H1 (cell line): Measurements from ENCODE around the gene TADA2B. TPM values are rescaled to one million over a fixed set of nuclear protein-coding genes. Genes with fewer than 3 reads are reported as not detected.

Source experiments
- CTCF ChIA-PET: fragments of 300-600 bp; sonication (Branson Sonifier 250); formaldehyde crosslinking; loops from one replicate; lab custom pipeline; 2021; ENCODE audit not compliant: partially characterized antibody; lab: Charles Lee
- POLR2A ChIA-PET: fragments of 300-600 bp; sonication (Branson Sonifier 250); formaldehyde crosslinking; loops from one replicate; lab custom pipeline; 2021; ENCODE audit warnings: inconsistent platforms; ENCODE audit not compliant: partially characterized antibody; lab: Charles Lee
- DNase-seq, 2 experiments: peaks; one replicate each; pipeline versions ENCODE4 v3.0.0 to v3.0.0-alpha.2; 2010 to 2022; ENCODE audit warnings: low spot score in 2 of 2, low read depth in 1 of 2, mixed read lengths in 1 of 2
- FAIRE-seq: peaks from 2 replicates; lab custom pipeline; 2011; peaks lifted over from hg19 to GRCh38; lab: Jason Lieb, UNC
- H2AFZ ChIP-seq: 2 replicates; pipeline ENCODE4 v1.8.1; 2012; ENCODE audit warnings: low read length, inconsistent platforms
- H2AK5ac ChIP-seq: 2 replicates; pipeline ENCODE4 v1.6.1; 2013; ENCODE audit warnings: low read depth, low read length
- H2BK120ac ChIP-seq: replicated peaks from 2 replicates; pipeline ENCODE3; 2013; ENCODE audit warnings: low read depth, low read length, inconsistent platforms
- H2BK12ac ChIP-seq: 2 replicates; pipeline ENCODE4 v1.6.1; 2013; ENCODE audit warnings: low read depth, low read length
- H2BK15ac ChIP-seq: 2 replicates; pipeline ENCODE4 v1.6.1; 2013; ENCODE audit warnings: low read length
- H2BK20ac ChIP-seq: 2 replicates; pipeline ENCODE4 v1.6.1; 2013; ENCODE audit warnings: low read length
- H2BK5ac ChIP-seq: 2 replicates; pipeline ENCODE4 v1.6.1; 2013; ENCODE audit warnings: low read depth, low read length
- H3K14ac ChIP-seq: 2 replicates; pipeline ENCODE4 v1.6.1; 2013; ENCODE audit warnings: inconsistent platforms; ENCODE audit not compliant: insufficient read length
- H3K18ac ChIP-seq: 2 replicates; pipeline ENCODE4 v1.6.1; 2013; ENCODE audit warnings: low read length; ENCODE audit errors: extremely low read depth
- H3K23ac ChIP-seq: 2 replicates; pipeline ENCODE4 v1.6.1; 2013; ENCODE audit warnings: inconsistent platforms; ENCODE audit not compliant: insufficient read length
- H3K23me2 ChIP-seq: 2 replicates; pipeline ENCODE4 v1.6.1; 2013; ENCODE audit warnings: low read depth, low read length
- H3K27ac ChIP-seq: 2 replicates; pipeline ENCODE4 v1.6.1; 2011; ENCODE audit warnings: low read depth, low read length, inconsistent platforms
- H3K27me3 ChIP-seq, 4 experiments: replicated peaks in 1 of 4; 1 replicate in 1 of 4; 2 replicates in 3 of 4; pipeline versions ENCODE4 v1.6.1 to v1.8.1; 2011 to 2013; ENCODE audit warnings: low read length in 3 of 4, mild to moderate bottlenecking in 3 of 4, inconsistent platforms in 2 of 4, mixed read lengths in 2 of 4, moderate library complexity in 1 of 4; ENCODE audit not compliant: control insufficient read depth in 3 of 4, insufficient read depth in 3 of 4; ENCODE audit errors: extremely low read depth in 1 of 4
- H3K36me3 ChIP-seq, 4 experiments: 2 replicates each; pipeline versions ENCODE4 v1.6.1 to v1.8.1; 2011 to 2013; ENCODE audit warnings: mild to moderate bottlenecking in 4 of 4, low read length in 3 of 4, moderate library complexity in 2 of 4, control low read depth in 1 of 4, inconsistent platforms in 1 of 4; ENCODE audit not compliant: insufficient read depth in 4 of 4, control insufficient read depth in 2 of 4
- H3K4ac ChIP-seq: replicated peaks from 2 replicates; pipeline ENCODE3; 2013; ENCODE audit warnings: low read length, low read depth, mixed read lengths, inconsistent platforms; ENCODE audit not compliant: insufficient read length
- H3K4me1 ChIP-seq, 4 experiments: replicated peaks in 1 of 4; 1 replicate in 1 of 4; 2 replicates in 3 of 4; pipeline versions ENCODE4 v1.6.1 to v1.8.1; 2011 to 2013; ENCODE audit warnings: low read length in 3 of 4, inconsistent platforms in 2 of 4, mixed read lengths in 1 of 4; ENCODE audit not compliant: insufficient read depth in 4 of 4, control insufficient read depth in 3 of 4
- H3K4me2 ChIP-seq, 2 experiments: 2 replicates each; pipeline versions ENCODE4 v1.6.1 to v1.8.1; 2011 to 2013; ENCODE audit warnings: low read depth in 2 of 2, low read length in 2 of 2, control low read depth in 1 of 2, inconsistent platforms in 1 of 2, mild to moderate bottlenecking in 1 of 2; ENCODE audit not compliant: insufficient read depth in 1 of 2
- H3K4me3 ChIP-seq, 4 experiments: fragments of 200-600, 300-600 bp in 1 of 4; sonication (generic), shearing (Covaris generic), sonication (Bioruptor Twin) in 1 of 4; 2 replicates each; pipeline versions ENCODE4 v1.5.1 to v1.8.1; 2011 to 2016; ENCODE audit warnings: low read length in 4 of 4, low read depth in 3 of 4, control low read depth in 2 of 4, inconsistent platforms in 2 of 4, mild to moderate bottlenecking in 2 of 4, mixed read lengths in 1 of 4, moderate library complexity in 1 of 4; ENCODE audit not compliant: insufficient read depth in 2 of 4; ENCODE audit errors: extremely low read depth in 1 of 4
- H3K56ac ChIP-seq: replicated peaks from 2 replicates; pipeline ENCODE3; 2013; ENCODE audit warnings: low read depth, mild to moderate bottlenecking, mixed read lengths, low read length, inconsistent platforms; ENCODE audit not compliant: insufficient read length
- H3K79me1 ChIP-seq: 2 replicates; pipeline ENCODE4 v1.6.1; 2013; ENCODE audit warnings: low read depth, low read length, control low read depth
- H3K79me2 ChIP-seq, 2 experiments: 2 replicates each; pipeline versions ENCODE4 v1.6.1 to v1.8.1; 2012 to 2013; ENCODE audit warnings: low read length in 2 of 2, mild to moderate bottlenecking in 2 of 2, inconsistent platforms in 1 of 2; ENCODE audit not compliant: insufficient read depth in 2 of 2, control insufficient read depth in 1 of 2
- H3K9ac ChIP-seq, 4 experiments: replicated peaks in 1 of 4; 1 replicate in 1 of 4; 2 replicates in 3 of 4; pipeline versions ENCODE4 v1.6.1 to v1.8.1; 2011 to 2013; ENCODE audit warnings: low read depth in 3 of 4, low read length in 3 of 4, control low read depth in 2 of 4, mild to moderate bottlenecking in 2 of 4, moderate library complexity in 2 of 4, inconsistent platforms in 1 of 4; ENCODE audit errors: extremely low read depth in 1 of 4
- H3K9me3 ChIP-seq, 2 experiments: 2 replicates each; pipeline versions ENCODE4 v1.6.1 to v1.8.1; 2012 to 2013; ENCODE audit warnings: mild to moderate bottlenecking in 2 of 2, moderate library complexity in 2 of 2, control low read depth in 1 of 2, inconsistent platforms in 1 of 2, low read depth in 1 of 2, low read length in 1 of 2, mixed read lengths in 1 of 2; ENCODE audit not compliant: insufficient read depth in 2 of 2
- H4K20me1 ChIP-seq, 2 experiments: replicated peaks in 1 of 2; 2 replicates each; pipeline versions ENCODE3 to v1.8.1; 2011 to 2013; ENCODE audit warnings: inconsistent platforms in 2 of 2, low read length in 2 of 2, mild to moderate bottlenecking in 1 of 2; ENCODE audit not compliant: insufficient read depth in 2 of 2, control insufficient read depth in 1 of 2
- H4K5ac ChIP-seq: 2 replicates; pipeline ENCODE4 v1.6.1; 2013; ENCODE audit warnings: low read length, low read depth, mixed read lengths, inconsistent platforms; ENCODE audit not compliant: insufficient read length
- H4K8ac ChIP-seq: 2 replicates; pipeline ENCODE4 v1.8.0; 2013; ENCODE audit warnings: mild to moderate bottlenecking, moderate library complexity, low read length, inconsistent platforms; ENCODE audit not compliant: insufficient read depth; ENCODE audit errors: extremely low read depth
- H4K91ac ChIP-seq: replicated peaks from 2 replicates; pipeline ENCODE3; 2013; ENCODE audit warnings: low read length, mixed read lengths, inconsistent platforms; ENCODE audit not compliant: insufficient read length
- CTBP2 ChIP-seq: IDR thresholded peaks from 2 replicates; pipeline ENCODE4 v1.7.0; 2011; ENCODE audit warnings: borderline replicate concordance, mild to moderate bottlenecking, moderate library complexity, mixed read lengths, low read length; ENCODE audit not compliant: insufficient read depth, insufficient read length
- CTCF ChIP-seq, 3 experiments: IDR thresholded peaks; 1 replicate in 2 of 3; 2 replicates in 1 of 3; pipeline versions ENCODE4 v1.5.1 to v1.6.1; 2011; ENCODE audit warnings: low read length in 3 of 3, mild to moderate bottlenecking in 3 of 3, inconsistent platforms in 2 of 3, low read depth in 1 of 3, moderate library complexity in 1 of 3; ENCODE audit not compliant: insufficient read depth in 1 of 3; ENCODE audit errors: control extremely low read depth in 1 of 3
- NANOG ChIP-seq: IDR thresholded peaks from 2 replicates; pipeline ENCODE4 v1.6.1; 2011; ENCODE audit warnings: low read length, low read depth, mild to moderate bottlenecking, inconsistent platforms; ENCODE audit not compliant: insufficient read depth, poor library complexity, severe bottlenecking
- POLR2A ChIP-seq, 2 experiments: IDR thresholded peaks; 1 replicate in 1 of 2; 2 replicates in 1 of 2; pipeline ENCODE4 v1.6.1; 2011; ENCODE audit warnings: low read depth in 2 of 2, low read length in 2 of 2, mild to moderate bottlenecking in 2 of 2; ENCODE audit errors: control extremely low read depth in 1 of 2
- RAD21 ChIP-seq, 2 experiments: IDR thresholded peaks in 1 of 2; conservative IDR thresholded peaks in 1 of 2; 2 replicates each; pipeline ENCODE4 v1.6.1; 2011; ENCODE audit warnings: low read depth in 2 of 2, low read length in 2 of 2, improper control_type of control experiment in 1 of 2, inconsistent platforms in 1 of 2, mild to moderate bottlenecking in 1 of 2, moderate library complexity in 1 of 2
- WGBS, 2 experiments: shearing (Covaris generic) in 1 of 2; methylation state at CpG; one replicate each; pipeline versions ENCODE4 v1.1.6 to v1.1.7; 2013 to 2015; ENCODE audit warnings: low lambda C conversion rate in 2 of 2, mixed read lengths in 2 of 2, inconsistent platforms in 1 of 2, low coverage in 1 of 2, missing lambda C conversion rate in 1 of 2; ENCODE audit not compliant: insufficient replicate concordance in 2 of 2, insufficient coverage in 1 of 2, insufficient read length in 1 of 2; ENCODE audit errors: extremely low coverage in 1 of 2, missing lambda C conversion rate in 1 of 2; 5-methylcytosine and 5-hydroxymethylcytosine counted together
- polyA plus RNA-seq, 7 experiments: library from polyadenylated mRNA; depleted of rRNA in 3 of 7; stranded (reverse) in 5 of 7; unstranded in 2 of 7; fragments of >200 nt in 5 of 7; fragments of 200-250 nt in 2 of 7; gene quantifications; 1 replicate in 5 of 7; 2 replicates in 1 of 7; 4 replicates in 1 of 7; pipeline versions ENCODE4 v1.2.1 to v1.2.3, GENCODE V29; 2011 to 2013; ENCODE audit warnings: missing spikeins in 2 of 7, mixed read lengths in 2 of 7
- total RNA-seq: library from RNA; stranded (reverse); fragmentation: NEBNext Ultra II Directional; extraction: Animal tissue kit (Norgen Biotek cat#: 25700); gene quantifications from 2 replicates; pipeline ENCODE4 v1.2.1, GENCODE V29; 2021

The TADA2B gene
- total and polyA plus RNA-seq, 2 of the 8 experiments (the other 6 are each of a cell fraction or from before 2014, with no cell fraction given) = 5.7 to 12.1 TPM

- Histone ChIP-seq H3K23me2 (no peaks in the 10 kb centered on the region), H3K56ac (no peak overlapping the region), H4K91ac (no peak overlapping the region), H3K36me3 (peaks cover 0 to 42% (median 24%) of the 10 kb centered on the region in 4 experiments; a peak in 7 of 8 replicates), H3K79me1 (peaks cover 8% of the 10 kb centered on the region), H3K9me3 (no peaks in the 10 kb centered on the region), H3K4me2 (peak overlapping the region; percentile 28 to 45; a peak in 3 of 4 replicates), H2BK12ac (no peak overlapping the region), H3K4ac (no peak overlapping the region), H3K14ac (no peak overlapping the region), H3K4me1 (peaks cover 2 to 8% (median 6%) of the 10 kb centered on the region in 4 experiments; a peak in 6 of 7 replicates), H4K8ac (no peak overlapping the region), H2BK15ac (no peak overlapping the region), H3K4me3 (peak overlapping the region in 2 of 4 experiments; percentile 1 to 11; a peak in 2 of 8 replicates), H3K27ac (no peak overlapping the region), H3K27me3 (no peaks in the 10 kb centered on the region), H2AFZ (no peak overlapping the region), H3K18ac (no peak overlapping the region), H4K5ac (no peak overlapping the region), H2BK120ac (no peak overlapping the region), H2BK5ac (no peak overlapping the region), H3K79me2 (peaks cover 0 to 5% of the 10 kb centered on the region in 2 experiments; a peak in 2 of 4 replicates), H3K9ac (no peak overlapping the region), H3K23ac (no peak overlapping the region), H2AK5ac (no peak overlapping the region), H4K20me1 (peaks cover 23 to 39% of the 10 kb centered on the region in 2 experiments), H2BK20ac (no peak overlapping the region)
- ChIA-PET CTCF (interaction anchor here (0.6 to 3.3 kb wide), 15 partner anchors 9 to 791 kb away, joined by 3 to 16 read pairs (median 4); no protein-coding TSS in a partner anchor), POLR2A (interaction anchor here (0.7 to 4.1 kb wide), 10 partner anchors 9 to 98 kb away, joined by 3 to 21 read pairs (median 4); partner anchors contain the start of genes GRPEL1 and TBC1D14)
- WGBS, 2 experiments = 74% methylated on average over 12 of the region's 12 CpGs; no CpG with 5 or more reads in 1 of the 2 experiments
- DNase-seq (no peak), FAIRE-seq (no peak)
- TF ChIP-seq NANOG = peak; percentile 65
- no peak for TF ChIP-seq CTBP2
- no peak for TF ChIP-seq POLR2A (IDR thresholded peaks at IDR 0.05; ENCODE audit: control extremely low read depth in 1 of 2, low read depth in 2 of 2, low read length in 2 of 2)
- TF ChIP-seq CTCF (IDR thresholded peaks at IDR 0.05; ENCODE audit: control extremely low read depth in 1 of 3, insufficient read depth in 1 of 3, low read depth in 1 of 3, low read length in 3 of 3) = peak in 2 of 3 experiments; percentile 16 to 35; a peak in 2 of 4 replicates
- peak; percentile 14 to 35; a peak in 2 of 4 replicates for TF ChIP-seq RAD21 (IDR thresholded peaks at IDR 0.05 in 1 of 2, conservative IDR thresholded peaks at IDR 0.05 in 1 of 2; ENCODE audit: low read depth in 2 of 2, low read length in 2 of 2)
Measured at GRCh38 chr4:7007142-7007907, 35.8 kb upstream of the TADA2B start.
